HCT116 (cell line): Measurements from ENCODE around the gene RASL10A. TPM values are rescaled to one million over a fixed set of nuclear protein-coding genes. Genes with fewer than 3 reads are reported as not detected.

ENCODE experiments used
- ATAC-seq: fragments of 200-7000 bp; cut with Tn5 transposase; 2 replicates; pipeline ENCODE4 v1.9.1; 2020; ENCODE audit warnings: mild to moderate bottlenecking, moderate library complexity
- BruUV-seq: library from RNA; stranded (reverse); fragments of 400-500 nt; replicated peaks from 2 replicates; lab custom pipeline; 2021; lab: Mats Ljungman, UMichigan
- CTCF ChIA-PET: fragments of 300-600 bp; sonication (Branson Sonifier 250); formaldehyde crosslinking; loops from one replicate; lab custom pipeline; 2021; ENCODE audit warnings: antibody characterized with exemption; lab: Charles Lee
- POLR2A ChIA-PET: fragments of 300-600, 350-600 bp; sonication (Branson Sonifier 250); formaldehyde crosslinking; loops from one replicate; lab custom pipeline; 2021; ENCODE audit warnings: antibody characterized with exemption; lab: Charles Lee
- RAD21 ChIA-PET, 2 experiments: fragments of 300-600 bp; sonication (Branson Sonifier 250); formaldehyde crosslinking; loops; one replicate each; lab custom pipeline; 2023; ENCODE audit warnings: low total read pairs in 2 of 2; ENCODE audit not compliant: uncharacterized antibody in 2 of 2, unreplicated experiment in 2 of 2, low non-redundant PET in 1 of 2; lab: Charles Lee
- DNase-seq: peaks from one replicate; pipeline ENCODE4 v3.0.0-alpha.2; 2010; ENCODE audit warnings: low read depth, low spot score
- H2AFZ ChIP-seq: fragments of 200-600 bp; shearing (Covaris generic), sonication (generic); 2 replicates; pipeline ENCODE4 v1.6.1; 2017; ENCODE audit warnings: low read depth, mixed run types, mixed read lengths, antibody characterized with exemption, low read length; ENCODE audit not compliant: poor library complexity, severe bottlenecking
- H3K27ac ChIP-seq: 2 replicates; pipeline ENCODE4 v1.5.1; 2012; ENCODE audit warnings: low read depth, low read length
- H3K27me3 ChIP-seq: fragments of 200-600 bp; sonication (generic); 2 replicates; pipeline ENCODE4 v1.6.1; 2016; ENCODE audit warnings: mixed run types, low read length, mixed read lengths; ENCODE audit not compliant: insufficient read depth
- H3K36me3 ChIP-seq, 2 experiments: fragments of 200-500 bp in 1 of 2; fragments of 200-600 bp in 1 of 2; sonication (Bioruptor generic) in 1 of 2; sonication (generic) in 1 of 2; 2 replicates each; pipeline versions ENCODE4 v1.5.1 to v1.6.1; 2014 to 2016; ENCODE audit warnings: low read length in 2 of 2, inconsistent platforms in 1 of 2, mixed read lengths in 1 of 2, mixed run types in 1 of 2; ENCODE audit not compliant: insufficient read depth in 2 of 2, control insufficient read depth in 1 of 2
- H3K4me1 ChIP-seq, 2 experiments: fragments of 200-600 bp in 1 of 2; sonication (generic) in 1 of 2; 2 replicates each; pipeline versions ENCODE4 v1.5.1 to v1.6.1; 2012 to 2017; ENCODE audit warnings: low read length in 2 of 2, inconsistent platforms in 1 of 2, mild to moderate bottlenecking in 1 of 2, mixed read lengths in 1 of 2, mixed run types in 1 of 2, moderate library complexity in 1 of 2; ENCODE audit not compliant: insufficient read depth in 2 of 2, control insufficient read depth in 1 of 2
- H3K4me2 ChIP-seq: fragments of 200-600 bp; sonication (generic); 2 replicates; pipeline ENCODE4 v1.6.1; 2017; ENCODE audit warnings: mixed run types, low read length, mixed read lengths
- H3K4me3 ChIP-seq, 2 experiments: fragments of 200-600 bp in 1 of 2; sonication (generic) in 1 of 2; replicated peaks in 1 of 2; 2 replicates each; pipeline ENCODE4 v1.5.1; 2011 to 2016; ENCODE audit warnings: low read length in 2 of 2, control low read depth in 1 of 2, low read depth in 1 of 2, mild to moderate bottlenecking in 1 of 2, mixed read lengths in 1 of 2, mixed run types in 1 of 2
- H3K79me2 ChIP-seq: fragments of 200-600 bp; sonication (generic); 2 replicates; pipeline ENCODE4 v1.6.1; 2017; ENCODE audit warnings: mild to moderate bottlenecking, mixed run types, low read length, moderate library complexity, mixed read lengths; ENCODE audit not compliant: insufficient read depth
- H3K9ac ChIP-seq: fragments of 200-600 bp; sonication (generic); 2 replicates; pipeline ENCODE4 v1.6.1; 2016; ENCODE audit warnings: low read length, mixed read lengths
- H3K9me2 ChIP-seq: fragments of 200-600 bp; sonication (generic), shearing (Covaris generic); 2 replicates; pipeline ENCODE4 v1.6.1; 2017; ENCODE audit warnings: mixed run types, mild to moderate bottlenecking, moderate library complexity; ENCODE audit not compliant: insufficient read depth
- H3K9me3 ChIP-seq, 2 experiments: fragments of 200-500 bp in 1 of 2; fragments of 200-600 bp in 1 of 2; sonication (Bioruptor generic) in 1 of 2; sonication (generic) in 1 of 2; 2 replicates each; pipeline ENCODE4 v1.6.1; 2014 to 2017; ENCODE audit warnings: low read length in 2 of 2, mixed read lengths in 2 of 2, inconsistent platforms in 1 of 2, low read depth in 1 of 2, mild to moderate bottlenecking in 1 of 2, mixed run types in 1 of 2, moderate library complexity in 1 of 2; ENCODE audit not compliant: control insufficient read depth in 1 of 2, insufficient read depth in 1 of 2
- H4K20me1 ChIP-seq: fragments of 200-600 bp; sonication (generic), shearing (Covaris generic); 2 replicates; pipeline ENCODE4 v1.6.1; 2017; ENCODE audit warnings: mixed run types, mild to moderate bottlenecking, moderate library complexity; ENCODE audit not compliant: insufficient read depth
- CBX3 ChIP-seq: IDR thresholded peaks from 2 replicates; pipeline ENCODE4 v1.6.1; 2012; ENCODE audit warnings: low read depth
- CEBPB ChIP-seq: IDR thresholded peaks from 2 replicates; pipeline ENCODE4 v1.6.1; 2012; ENCODE audit warnings: low read depth
- CTCF ChIP-seq, 3 experiments: fragments of 200-600 bp in 1 of 3; sonication (generic) in 1 of 3; IDR thresholded peaks in 2 of 3; conservative IDR thresholded peaks in 1 of 3; 2 replicates each; pipeline ENCODE4 v1.5.1; 2012 to 2017; ENCODE audit warnings: low read depth in 2 of 3, low read length in 2 of 3, antibody characterized with exemption in 1 of 3, borderline replicate concordance in 1 of 3, control low read depth in 1 of 3, mild to moderate bottlenecking in 1 of 3, mixed read lengths in 1 of 3, mixed run types in 1 of 3, moderate library complexity in 1 of 3; ENCODE audit not compliant: insufficient read depth in 1 of 3
- EGR1 ChIP-seq: IDR thresholded peaks from 2 replicates; pipeline ENCODE4 v1.6.1; 2012; ENCODE audit warnings: low read depth
- EZH2 ChIP-seq: fragments of 200-600 bp; sonication (generic); IDR thresholded peaks from 2 replicates; pipeline ENCODE4 v1.6.1; 2017; ENCODE audit warnings: antibody characterized with exemption, mixed run types
- EZH2phosphoT487 ChIP-seq: fragments of 200-600 bp; IDR thresholded peaks from 2 replicates; pipeline ENCODE4 v1.6.1; 2018; ENCODE audit warnings: antibody characterized with exemption, borderline replicate concordance
- FOSL1 ChIP-seq: IDR thresholded peaks from 2 replicates; pipeline ENCODE4 v1.6.1; 2012; ENCODE audit warnings: low read depth
- JUND ChIP-seq: IDR thresholded peaks from 2 replicates; pipeline ENCODE4 v1.6.1; 2012
- MAX ChIP-seq: IDR thresholded peaks from 2 replicates; pipeline ENCODE4 v1.6.1; 2012
- POLR2A ChIP-seq: IDR thresholded peaks from 2 replicates; pipeline ENCODE4 v1.7.0; 2011; ENCODE audit warnings: borderline replicate concordance; ENCODE audit not compliant: insufficient read depth, insufficient read length; ENCODE audit errors: extremely low read depth
- POLR2AphosphoS5 ChIP-seq: IDR thresholded peaks from 2 replicates; pipeline ENCODE4 v1.6.1; 2011; ENCODE audit warnings: mild to moderate bottlenecking, low read depth, low read length, moderate library complexity
- RAD21 ChIP-seq: IDR thresholded peaks from 2 replicates; pipeline ENCODE4 v1.6.1; 2012; ENCODE audit warnings: low read depth, mild to moderate bottlenecking
- SIN3A ChIP-seq: IDR thresholded peaks from 2 replicates; pipeline ENCODE4 v1.6.1; 2012; ENCODE audit warnings: low read depth
- SP1 ChIP-seq: IDR thresholded peaks from 2 replicates; pipeline ENCODE4 v1.6.1; 2012; ENCODE audit warnings: low read depth
- SRF ChIP-seq: IDR thresholded peaks from 2 replicates; pipeline ENCODE4 v1.6.1; 2012; ENCODE audit warnings: low read depth
- TCF7L2 ChIP-seq: IDR thresholded peaks from 2 replicates; pipeline ENCODE4 v1.7.0; 2011; ENCODE audit warnings: borderline replicate concordance, inconsistent platforms; ENCODE audit not compliant: insufficient read depth, insufficient read length; ENCODE audit errors: extremely low read depth
- ZNF274 ChIP-seq: fragments of 200-500 bp; sonication (Bioruptor generic); IDR thresholded peaks from 2 replicates; pipeline ENCODE4 v1.6.1; 2014; ENCODE audit warnings: mild to moderate bottlenecking, low read depth, low read length, inconsistent platforms
- intact Hi-C: fragments of 100-400 bp; cut with micrococcal nuclease; formaldehyde crosslinking; loops from 2 replicates; pipeline ENCODE4 v1.10.0; 2022
- total RNA-seq: library from RNA; stranded (reverse); gene quantifications from one replicate; pipeline ENCODE4 v1.2.1, GENCODE V29; 2021; ENCODE audit not compliant: unreplicated experiment
- TF ChIP-seq, protein P1 (sequence below): IDR thresholded peaks from 2 replicates; pipeline ENCODE4 v1.6.1; 2011; ENCODE audit warnings: mild to moderate bottlenecking, low read length, moderate library complexity; ENCODE audit not compliant: insufficient replicate concordance; ENCODE audit errors: extremely low read depth

RASL10A gene
- total RNA-seq, 1 experiment from 2014 or later: 0.96 TPM

DNA sequence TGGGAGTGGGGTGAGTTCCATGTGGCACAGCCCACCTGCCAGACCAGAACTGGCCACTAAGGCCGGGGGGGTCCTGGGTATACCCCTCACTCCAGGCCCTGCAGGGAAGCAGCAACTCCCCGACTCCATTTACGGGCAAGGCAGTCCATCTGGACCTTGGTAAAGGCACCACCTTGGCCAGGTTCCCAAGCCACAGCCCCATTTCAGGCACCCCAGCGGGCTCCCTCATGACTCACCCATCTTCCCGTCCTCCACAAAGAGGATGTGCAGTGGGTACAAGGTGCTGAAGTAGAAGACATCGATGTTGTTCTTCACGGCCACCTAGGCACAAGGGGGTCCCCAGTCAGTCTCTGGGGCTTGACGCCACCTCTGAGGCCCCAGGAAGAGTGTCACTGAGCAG is 15.7 kb upstream of the RASL10A start:
- Histone ChIP-seq H3K9me2 (no peaks in the 10 kb centered on the region), H3K9ac (no peak overlapping the region), H3K27me3 (no peaks in the 10 kb centered on the region), H4K20me1 (no peaks in the 10 kb centered on the region), H3K27ac (no peak overlapping the region), H3K79me2 (no peaks in the 10 kb centered on the region), H2AFZ (no peak overlapping the region), H3K36me3 (peaks cover 0 to 10% of the 10 kb centered on the region in 2 experiments; a peak in 2 of 4 replicates), H3K9me3 (no peaks in the 10 kb centered on the region), H3K4me1 (peaks cover 0 to 6% of the 10 kb centered on the region in 2 experiments; a peak in 1 of 4 replicates), H3K4me3 (no peak overlapping the region), H3K4me2 (no peak overlapping the region)
- DNase-seq: no peak
- ChIA-PET CTCF (no interaction called here), POLR2A (no interaction called here), RAD21 (no interaction called here)
- intact Hi-C loops: no loop called here
- TF ChIP-seq EZH2 (no peak), SRF (no peak), JUND (no peak), ZNF274 (no peak), POLR2AphosphoS5 (no peak), EZH2phosphoT487 (no peak), FOSL1 (no peak), CBX3 (no peak), CEBPB (no peak), RAD21 (no peak), TCF7L2 (no peak), MAX (no peak), SP1 (no peak), CTCF (IDR thresholded peaks at IDR 0.05 in 2 of 3, conservative IDR thresholded peaks at IDR 0.05 in 1 of 3; ENCODE audit: borderline replicate concordance in 1 of 3, insufficient read depth in 1 of 3, low read depth in 2 of 3, low read length in 2 of 3) (no peak), EGR1 (no peak), SIN3A (no peak), POLR2A (no peak)
- TF ChIP-seq, protein P1, sequence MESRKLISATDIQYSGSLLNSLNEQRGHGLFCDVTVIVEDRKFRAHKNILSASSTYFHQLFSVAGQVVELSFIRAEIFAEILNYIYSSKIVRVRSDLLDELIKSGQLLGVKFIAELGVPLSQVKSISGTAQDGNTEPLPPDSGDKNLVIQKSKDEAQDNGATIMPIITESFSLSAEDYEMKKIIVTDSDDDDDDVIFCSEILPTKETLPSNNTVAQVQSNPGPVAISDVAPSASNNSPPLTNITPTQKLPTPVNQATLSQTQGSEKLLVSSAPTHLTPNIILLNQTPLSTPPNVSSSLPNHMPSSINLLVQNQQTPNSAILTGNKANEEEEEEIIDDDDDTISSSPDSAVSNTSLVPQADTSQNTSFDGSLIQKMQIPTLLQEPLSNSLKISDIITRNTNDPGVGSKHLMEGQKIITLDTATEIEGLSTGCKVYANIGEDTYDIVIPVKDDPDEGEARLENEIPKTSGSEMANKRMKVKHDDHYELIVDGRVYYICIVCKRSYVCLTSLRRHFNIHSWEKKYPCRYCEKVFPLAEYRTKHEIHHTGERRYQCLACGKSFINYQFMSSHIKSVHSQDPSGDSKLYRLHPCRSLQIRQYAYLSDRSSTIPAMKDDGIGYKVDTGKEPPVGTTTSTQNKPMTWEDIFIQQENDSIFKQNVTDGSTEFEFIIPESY: no peak
- no TSS peak for BruUV-seq
- no peak for ATAC-seq
